Measurements from ENCODE around the gene ACKR4. TPM values are rescaled to one million over a fixed set of nuclear protein-coding genes. Genes with fewer than 3 reads are reported as not detected.

The ACKR4 gene
- total and polyA plus RNA-seq, 2 donors (not counting 1 experiment from before 2014, with no cell fraction given), result 0.15 to 0.21 TPM

- intact Hi-C loops (cut with micrococcal nuclease), result no loop called here
- H4K20me1 ChIP-seq (ENCODE audit: control insufficient read depth, insufficient read depth, low read length, poor library complexity, severe bottlenecking), result no peaks in the 10 kb centered on the region
- peaks cover 3% of the 10 kb centered on the region for H3K9me3 Mint-ChIP-seq (ENCODE audit: insufficient read depth)
- no peaks in the 10 kb centered on the region for H3K27me3 Mint-ChIP-seq
- no peak overlapping the region for H3K4me3 Mint-ChIP-seq
- no peaks in the 10 kb centered on the region for H3K4me1 Mint-ChIP-seq
- 80% methylated on average over 1 of the region's 3 CpGs for WGBS (ENCODE audit: insufficient coverage)
- no peak for TF ChIP-seq EZH2 (IDR thresholded peaks at IDR 0.05; ENCODE audit: borderline replicate concordance, insufficient read depth, low read depth, low read length, poor library complexity, severe bottlenecking)
- TF ChIP-seq, protein P1, sequence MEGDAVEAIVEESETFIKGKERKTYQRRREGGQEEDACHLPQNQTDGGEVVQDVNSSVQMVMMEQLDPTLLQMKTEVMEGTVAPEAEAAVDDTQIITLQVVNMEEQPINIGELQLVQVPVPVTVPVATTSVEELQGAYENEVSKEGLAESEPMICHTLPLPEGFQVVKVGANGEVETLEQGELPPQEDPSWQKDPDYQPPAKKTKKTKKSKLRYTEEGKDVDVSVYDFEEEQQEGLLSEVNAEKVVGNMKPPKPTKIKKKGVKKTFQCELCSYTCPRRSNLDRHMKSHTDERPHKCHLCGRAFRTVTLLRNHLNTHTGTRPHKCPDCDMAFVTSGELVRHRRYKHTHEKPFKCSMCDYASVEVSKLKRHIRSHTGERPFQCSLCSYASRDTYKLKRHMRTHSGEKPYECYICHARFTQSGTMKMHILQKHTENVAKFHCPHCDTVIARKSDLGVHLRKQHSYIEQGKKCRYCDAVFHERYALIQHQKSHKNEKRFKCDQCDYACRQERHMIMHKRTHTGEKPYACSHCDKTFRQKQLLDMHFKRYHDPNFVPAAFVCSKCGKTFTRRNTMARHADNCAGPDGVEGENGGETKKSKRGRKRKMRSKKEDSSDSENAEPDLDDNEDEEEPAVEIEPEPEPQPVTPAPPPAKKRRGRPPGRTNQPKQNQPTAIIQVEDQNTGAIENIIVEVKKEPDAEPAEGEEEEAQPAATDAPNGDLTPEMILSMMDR (IDR thresholded peaks at IDR 0.05), result no peak
- ATAC-seq (ENCODE audit: low read depth), result no peak
- peaks cover 0 to 2% of the 10 kb centered on the region in 2 experiments for H3K36me3 ChIP-seq (replicated peaks in 1 of 2; ENCODE audit: control extremely low read depth in 1 of 2, control insufficient read depth in 1 of 2, extremely low read depth in 1 of 2, insufficient read depth in 2 of 2, low read length in 1 of 2)
- no peaks in the 10 kb centered on the region for H3K4me1 ChIP-seq (ENCODE audit: control insufficient read depth in 2 of 2, insufficient read depth in 2 of 2, low read length in 2 of 2)
- no peaks in the 10 kb centered on the region for H3K79me2 ChIP-seq (ENCODE audit: control insufficient read depth, insufficient read depth, low read length)
- H3K27me3 ChIP-seq (replicated peaks in 1 of 4; ENCODE audit: control extremely low read depth in 1 of 4, control insufficient read depth in 3 of 4, insufficient read depth in 4 of 4, low read length in 3 of 4), result no peaks in the 10 kb centered on the region
- POLR2A ChIA-PET, result no interaction called here
- no peak for DNase-seq
- H3K27ac Mint-ChIP-seq, result no peak overlapping the region
- no peak overlapping the region for H3K4me3 ChIP-seq (ENCODE audit: control extremely low read depth in 1 of 5, extremely low read depth in 1 of 5, insufficient read depth in 1 of 5, low read depth in 2 of 5, low read length in 4 of 5)
- CTCF ChIA-PET, result interaction anchor here (0.8 to 1.9 kb wide), 2 partner anchors 58 to 251 kb away, joined by 3 to 4 read pairs; no protein-coding TSS in a partner anchor
- no peak overlapping the region for H3K27ac ChIP-seq (ENCODE audit: low read length in 2 of 2)
- H3K9ac ChIP-seq (ENCODE audit: low read length), result no peak overlapping the region
- H3K9me3 ChIP-seq (ENCODE audit: control extremely low read depth in 1 of 3, control insufficient read depth in 2 of 3, insufficient read depth in 1 of 3, low read length in 2 of 3), result no peaks in the 10 kb centered on the region
- H2AFZ ChIP-seq (ENCODE audit: insufficient read depth, low read depth, low read length, poor library complexity, severe bottlenecking), result no peak overlapping the region
- H3K4me2 ChIP-seq (replicated peaks; ENCODE audit: low read depth, low read length, poor library complexity, severe bottlenecking), result no peak overlapping the region
These were observed 3.1 kb upstream of the ACKR4 start for GRCh38 chr3:132593947-132594323.

- no peaks in the 10 kb centered on the region for H3K27me3 Mint-ChIP-seq
- H3K79me2 ChIP-seq (ENCODE audit: control insufficient read depth, insufficient read depth, low read length), result no peaks in the 10 kb centered on the region
- DNase-seq (no peak), ATAC-seq (ENCODE audit: low read depth) (no peak)
- intact Hi-C loops (cut with micrococcal nuclease), result no loop called here
- H3K4me3 ChIP-seq (ENCODE audit: control extremely low read depth in 1 of 5, extremely low read depth in 1 of 5, insufficient read depth in 1 of 5, low read depth in 2 of 5, low read length in 4 of 5), result no peak overlapping the region
- no peak overlapping the region for H3K4me2 ChIP-seq (replicated peaks; ENCODE audit: low read depth, low read length, poor library complexity, severe bottlenecking)
- no peaks in the 10 kb centered on the region for H3K4me1 ChIP-seq (ENCODE audit: control insufficient read depth in 2 of 2, insufficient read depth in 2 of 2, low read length in 2 of 2)
- no peaks in the 10 kb centered on the region for H3K27me3 ChIP-seq (replicated peaks in 1 of 4; ENCODE audit: control extremely low read depth in 1 of 4, control insufficient read depth in 3 of 4, insufficient read depth in 4 of 4, low read length in 3 of 4)
- H3K36me3 ChIP-seq (replicated peaks in 1 of 2; ENCODE audit: control extremely low read depth in 1 of 2, control insufficient read depth in 1 of 2, extremely low read depth in 1 of 2, insufficient read depth in 2 of 2, low read length in 1 of 2), result peaks cover 0 to 2% of the 10 kb centered on the region in 2 experiments
- no peak overlapping the region for H3K4me3 Mint-ChIP-seq
- ChIA-PET POLR2A (no interaction called here), CTCF (interaction anchor here (1.9 kb wide), 1 partner anchor 58 kb away, joined by 4 read pairs; no protein-coding TSS in a partner anchor)
- no peaks in the 10 kb centered on the region for H3K9me3 ChIP-seq (ENCODE audit: control extremely low read depth in 1 of 3, control insufficient read depth in 2 of 3, insufficient read depth in 1 of 3, low read length in 2 of 3)
- H3K9ac ChIP-seq (ENCODE audit: low read length), result no peak overlapping the region
- no peak overlapping the region for H3K27ac ChIP-seq (ENCODE audit: low read length in 2 of 2)
- H4K20me1 ChIP-seq (ENCODE audit: control insufficient read depth, insufficient read depth, low read length, poor library complexity, severe bottlenecking), result no peaks in the 10 kb centered on the region
- H3K27ac Mint-ChIP-seq, result no peak overlapping the region
- TF ChIP-seq, protein P1 (IDR thresholded peaks at IDR 0.05), result no peak
- TF ChIP-seq EZH2 (IDR thresholded peaks at IDR 0.05; ENCODE audit: borderline replicate concordance, insufficient read depth, low read depth, low read length, poor library complexity, severe bottlenecking), result no peak
- no peaks in the 10 kb centered on the region for H3K4me1 Mint-ChIP-seq
- H3K9me3 Mint-ChIP-seq (ENCODE audit: insufficient read depth), result peaks cover 3% of the 10 kb centered on the region
- no peak overlapping the region for H2AFZ ChIP-seq (ENCODE audit: insufficient read depth, low read depth, low read length, poor library complexity, severe bottlenecking)
These were observed 2.6 kb upstream of the ACKR4 start for GRCh38 chr3:132594498-132594897.

Data from B cell (primary cell).